Activated B cell treated with CpG ODN at 0.5 μM for 24 hours (primary cell): ENCODE data around the gene CUEDC1. TPM values are rescaled to one million over a fixed set of nuclear protein-coding genes. Genes with fewer than 3 reads are reported as not detected.

Source experiments
- ATAC-seq: fragments of 200-7000 bp; cut with Tn5 transposase; one replicate; pipeline ENCODE4 v1.10.0; 2021; ENCODE audit warnings: low read depth, mild to moderate bottlenecking, moderate library complexity
- CTCF ChIA-PET: fragments of 350-600 bp; sonication (Branson Sonifier 250); formaldehyde crosslinking; loops from one replicate; lab custom pipeline; 2021; ENCODE audit warnings: antibody characterized with exemption; lab: Charles Lee
- POLR2A ChIA-PET: fragments of 350-600 bp; sonication (Branson Sonifier 250); formaldehyde crosslinking; loops from one replicate; lab custom pipeline; 2021; ENCODE audit warnings: antibody characterized with exemption; lab: Charles Lee
- DNase-seq: peaks from one replicate; pipeline ENCODE4 v3.0.0; 2022
- H3K27ac Mint-ChIP-seq: one replicate; pipeline ENCODE4 v1.8.0; 2020; ENCODE audit warnings: mixed read lengths
- H3K27me3 Mint-ChIP-seq: one replicate; pipeline ENCODE4 v1.8.0; 2021; ENCODE audit warnings: mixed read lengths
- H3K36me3 Mint-ChIP-seq: one replicate; pipeline ENCODE4 v1.8.0; 2021; ENCODE audit warnings: low read depth, mixed read lengths
- H3K4me1 Mint-ChIP-seq: one replicate; pipeline ENCODE4 v1.8.0; 2021; ENCODE audit warnings: mixed read lengths
- H3K4me3 Mint-ChIP-seq: one replicate; pipeline ENCODE4 v1.8.0; 2020; ENCODE audit warnings: mild to moderate bottlenecking, mixed read lengths
- H3K9me3 Mint-ChIP-seq: one replicate; pipeline ENCODE4 v1.8.0; 2020; ENCODE audit warnings: mixed read lengths
- intact Hi-C: fragments of 100-400 bp; cut with micrococcal nuclease; formaldehyde crosslinking; loops from one replicate; pipeline ENCODE4 v1.15.1; 2024
- total RNA-seq: library from RNA; stranded (reverse); gene quantifications from 2 replicates; pipeline ENCODE4 v1.2.3, GENCODE V29; 2022
- TF ChIP-seq, protein P1 (sequence below): fragments of 200-600 bp; IDR thresholded peaks from one replicate; pipeline ENCODE4 v1.8.0; 2022; ENCODE audit warnings: antibody characterized with exemption, mild to moderate bottlenecking

Gene CUEDC1
- total RNA-seq, 1 donor from 2014 or later: not detected

DNA sequence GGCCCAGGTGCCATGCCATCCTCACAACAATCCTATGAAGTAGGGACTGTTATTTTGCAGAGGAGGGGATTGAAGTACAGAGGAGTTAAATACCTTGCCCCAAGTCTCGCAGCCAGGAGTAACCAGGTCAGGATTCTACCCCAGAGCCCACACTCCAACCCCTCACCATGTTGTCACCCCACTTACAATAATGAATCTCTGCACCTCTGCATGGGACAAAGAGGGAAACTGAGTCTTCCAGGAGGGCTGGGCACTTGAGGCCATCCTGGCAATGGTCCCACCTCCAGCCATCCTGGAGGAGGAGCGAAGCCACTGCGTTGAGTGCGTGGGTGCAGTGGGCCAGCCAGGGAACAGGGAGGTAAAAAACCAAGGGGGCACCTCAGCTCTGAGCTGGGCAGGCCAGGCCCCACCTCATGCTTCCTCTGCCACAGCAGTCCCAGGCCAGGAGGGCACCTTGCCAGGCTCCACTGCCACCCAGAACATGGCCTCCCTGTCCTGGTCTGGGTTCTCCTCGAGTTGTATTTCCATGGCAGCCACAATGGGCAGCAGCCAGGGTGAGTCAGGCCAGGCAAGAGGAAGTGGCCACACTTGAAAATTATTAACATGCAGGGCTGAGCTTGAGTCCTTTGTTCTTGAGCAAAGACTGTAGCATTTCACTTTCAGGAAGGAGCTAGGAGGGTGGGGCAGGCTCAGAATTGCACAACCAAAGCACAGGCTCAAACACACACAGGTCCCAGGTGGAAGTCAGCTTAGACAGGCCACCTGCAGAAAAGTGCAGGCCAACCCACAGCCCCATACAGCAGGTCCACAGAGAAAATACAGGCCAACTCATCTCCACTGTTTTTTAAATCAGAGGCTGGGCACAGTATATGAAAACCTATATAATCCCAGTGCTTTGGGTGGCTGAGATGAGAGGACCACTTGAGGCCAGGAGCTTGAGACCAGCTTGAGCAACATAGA is 52.1 kb downstream of the CUEDC1 start:
- ChIA-PET CTCF (interaction anchor here (1.1 to 2.6 kb wide), 2 partner anchors 10 to 96 kb away, joined by 3 to 10 read pairs; no protein-coding TSS in a partner anchor), POLR2A (interaction anchor here (0.6 to 1.0 kb wide), 4 partner anchors 12 to 925 kb away, joined by 3 to 10 read pairs (median 4); partner anchors contain the start of gene SCPEP1)
- Mint-ChIP-seq H3K4me3 (peak overlapping the region; percentile 39), H3K4me1 (peaks cover 33% of the 10 kb centered on the region), H3K27ac (no peak overlapping the region), H3K27me3 (peaks cover 14% of the 10 kb centered on the region), H3K36me3 (no peaks in the 10 kb centered on the region), H3K9me3 (no peaks in the 10 kb centered on the region)
- intact Hi-C loops: loop anchor here (5.0 kb wide), 2 partner anchors 34 to 36 kb away; no protein-coding TSS in a partner anchor
- TF ChIP-seq, protein P1, sequence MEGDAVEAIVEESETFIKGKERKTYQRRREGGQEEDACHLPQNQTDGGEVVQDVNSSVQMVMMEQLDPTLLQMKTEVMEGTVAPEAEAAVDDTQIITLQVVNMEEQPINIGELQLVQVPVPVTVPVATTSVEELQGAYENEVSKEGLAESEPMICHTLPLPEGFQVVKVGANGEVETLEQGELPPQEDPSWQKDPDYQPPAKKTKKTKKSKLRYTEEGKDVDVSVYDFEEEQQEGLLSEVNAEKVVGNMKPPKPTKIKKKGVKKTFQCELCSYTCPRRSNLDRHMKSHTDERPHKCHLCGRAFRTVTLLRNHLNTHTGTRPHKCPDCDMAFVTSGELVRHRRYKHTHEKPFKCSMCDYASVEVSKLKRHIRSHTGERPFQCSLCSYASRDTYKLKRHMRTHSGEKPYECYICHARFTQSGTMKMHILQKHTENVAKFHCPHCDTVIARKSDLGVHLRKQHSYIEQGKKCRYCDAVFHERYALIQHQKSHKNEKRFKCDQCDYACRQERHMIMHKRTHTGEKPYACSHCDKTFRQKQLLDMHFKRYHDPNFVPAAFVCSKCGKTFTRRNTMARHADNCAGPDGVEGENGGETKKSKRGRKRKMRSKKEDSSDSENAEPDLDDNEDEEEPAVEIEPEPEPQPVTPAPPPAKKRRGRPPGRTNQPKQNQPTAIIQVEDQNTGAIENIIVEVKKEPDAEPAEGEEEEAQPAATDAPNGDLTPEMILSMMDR: no peak
- DNase-seq: no peak
- peak; percentile 19 for ATAC-seq

DNA sequence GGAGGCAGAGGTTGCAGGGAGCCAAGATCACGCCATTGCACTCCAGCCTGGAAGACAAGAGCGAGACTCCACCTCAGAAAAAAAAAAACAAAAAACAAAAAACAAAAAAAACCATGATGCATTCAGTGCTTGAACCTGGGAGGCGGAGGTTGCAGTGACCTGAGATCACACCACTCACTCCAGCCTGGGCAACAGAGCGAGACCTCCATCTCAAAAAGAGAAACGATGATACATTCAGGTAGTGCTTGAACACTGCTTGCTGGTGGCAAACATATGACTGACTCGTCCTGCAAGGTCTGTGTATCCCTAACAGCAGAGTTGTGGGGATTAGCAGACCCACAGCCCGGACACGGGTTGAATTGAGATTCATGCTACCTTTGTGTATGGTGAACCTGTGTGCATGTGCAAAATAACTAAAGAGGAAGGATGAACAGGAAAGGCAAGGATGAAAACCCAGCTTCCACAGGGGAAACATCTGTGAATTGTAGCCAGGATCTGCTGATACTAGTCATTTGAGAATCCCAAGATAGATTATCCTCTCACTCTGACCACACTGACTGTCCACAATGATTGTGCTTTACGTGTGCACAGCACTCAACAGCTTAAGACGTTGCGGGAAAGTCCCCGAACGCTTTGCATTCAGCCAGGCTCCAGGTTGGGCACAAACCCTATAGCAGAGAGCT is 53.0 kb downstream of the CUEDC1 start:
- Mint-ChIP-seq H3K4me3 (peak overlapping the region; percentile 39), H3K9me3 (no peaks in the 10 kb centered on the region), H3K27ac (no peak overlapping the region), H3K27me3 (peaks cover 14% of the 10 kb centered on the region), H3K36me3 (no peaks in the 10 kb centered on the region), H3K4me1 (peaks cover 33% of the 10 kb centered on the region)
- ChIA-PET CTCF (no interaction called here), POLR2A (interaction anchor here (0.6 to 1.0 kb wide), 4 partner anchors 13 to 924 kb away, joined by 3 to 10 read pairs (median 4); partner anchors contain the start of gene SCPEP1)
- ATAC-seq (peak; percentile 70), DNase-seq (no peak)
- intact Hi-C loops: loop anchor here (5.0 kb wide), 2 partner anchors 35 kb away; no protein-coding TSS in a partner anchor
- TF ChIP-seq, protein P1: no peak

DNA sequence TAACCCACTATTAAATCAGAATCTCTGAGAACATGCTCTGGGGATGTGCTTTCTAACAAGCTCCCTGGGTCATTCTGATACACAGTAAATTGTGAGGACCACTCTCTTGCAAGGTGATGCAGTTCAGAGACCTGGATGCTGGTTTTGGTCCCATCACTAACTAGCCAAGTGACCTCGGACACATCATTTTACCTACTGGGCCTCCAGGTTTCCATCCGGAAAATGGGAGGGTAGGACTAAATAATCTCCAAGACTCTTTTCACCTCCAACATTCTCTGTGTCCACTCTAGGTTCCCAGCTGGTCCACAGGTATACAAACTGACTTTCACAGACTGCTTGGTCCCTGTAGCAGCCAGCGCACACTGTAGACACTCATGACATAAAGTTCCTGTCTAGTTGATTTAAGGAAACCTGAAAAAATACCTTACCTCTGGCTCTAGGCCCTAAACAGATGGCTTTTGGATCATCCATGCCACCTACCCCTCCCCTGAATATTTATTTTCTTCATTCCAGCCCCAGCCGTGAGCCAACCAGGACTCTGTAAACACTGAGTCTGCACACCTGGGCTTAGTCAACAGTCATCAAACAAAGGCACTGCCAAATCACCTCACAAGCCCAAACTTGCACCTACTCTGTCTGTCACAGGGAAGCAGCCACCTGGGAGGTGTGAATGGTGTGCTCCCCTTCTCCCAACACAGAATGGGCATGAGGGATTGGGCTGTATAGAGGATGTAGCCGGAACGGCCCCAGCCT is 54.0 kb downstream of the CUEDC1 start:
- intact Hi-C loops: loop anchor here (5.0 kb wide), 2 partner anchors 34 to 36 kb away; no protein-coding TSS in a partner anchor
- DNase-seq (no peak), ATAC-seq (no peak)
- H3K27me3 Mint-ChIP-seq: peaks cover 8% of the 10 kb centered on the region
- CTCF ChIA-PET: interaction anchor here (0.9 to 1.9 kb wide), 2 partner anchors 8 to 98 kb away, joined by 3 to 6 read pairs; no protein-coding TSS in a partner anchor
- peaks cover 33% of the 10 kb centered on the region for H3K4me1 Mint-ChIP-seq
- H3K36me3 Mint-ChIP-seq: no peaks in the 10 kb centered on the region
- POLR2A ChIA-PET: interaction anchor here (0.6 to 0.7 kb wide), 2 partner anchors 14 to 31 kb away, joined by 3 to 4 read pairs; no protein-coding TSS in a partner anchor
- H3K4me3 Mint-ChIP-seq: no peak overlapping the region
- TF ChIP-seq, protein P1: no peak
- H3K27ac Mint-ChIP-seq: no peak overlapping the region
- H3K9me3 Mint-ChIP-seq: no peaks in the 10 kb centered on the region

DNA sequence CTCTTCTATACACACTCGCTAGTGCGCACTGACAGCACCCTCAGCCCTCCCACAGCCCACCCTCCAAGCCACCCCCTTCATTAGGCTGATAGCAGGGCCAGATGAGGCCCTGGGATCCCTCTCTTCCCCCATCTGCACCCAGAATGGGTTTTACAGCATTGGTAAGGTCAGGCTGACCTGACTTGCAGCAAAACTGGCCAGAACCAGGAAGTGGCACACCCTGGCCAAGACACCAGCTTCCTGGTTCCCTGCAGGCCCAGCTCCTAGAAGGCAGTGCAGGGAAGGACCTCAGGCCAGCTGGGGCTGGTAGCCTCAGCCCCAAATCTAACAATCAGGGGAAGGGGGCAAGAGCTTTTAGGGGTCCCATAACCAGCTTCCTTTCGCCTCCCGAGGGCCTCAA is 55.4 kb downstream of the CUEDC1 start:
- H3K4me3 Mint-ChIP-seq: no peak overlapping the region
- POLR2A ChIA-PET: interaction anchor here (0.5 kb wide), 1 partner anchor 41 kb away, joined by 3 read pairs; no protein-coding TSS in a partner anchor
- no peaks in the 10 kb centered on the region for H3K36me3 Mint-ChIP-seq
- intact Hi-C loops: loop anchor here (5.0 kb wide), 2 partner anchors 33 to 37 kb away; no protein-coding TSS in a partner anchor
- H3K27ac Mint-ChIP-seq: no peak overlapping the region
- H3K27me3 Mint-ChIP-seq: peaks cover 11% of the 10 kb centered on the region
- DNase-seq (no peak), ATAC-seq (no peak)
- TF ChIP-seq, protein P1: no peak
- CTCF ChIA-PET: interaction anchor here (1.9 kb wide), 1 partner anchor 99 kb away, joined by 6 read pairs; no protein-coding TSS in a partner anchor
- peaks cover 25% of the 10 kb centered on the region for H3K4me1 Mint-ChIP-seq
- H3K9me3 Mint-ChIP-seq: no peaks in the 10 kb centered on the region
